CD4-positive, alpha-beta memory T cell (primary cell): ENCODE measurements around the gene TRAF3IP3. TPM values are rescaled to one million over a fixed set of nuclear protein-coding genes. Genes with fewer than 3 reads are reported as not detected.
A peak's percentile ranks its signal among the peaks of the same experiment; 100 is the strongest.

Experiments
- CTCF ChIA-PET: fragments of 350-600 bp; sonication (Branson Sonifier 250); formaldehyde crosslinking; loops from one replicate; lab custom pipeline; 2021; ENCODE audit warnings: inconsistent platforms; ENCODE audit not compliant: partially characterized antibody; lab: Charles Lee
- POLR2A ChIA-PET: fragments of 350-600 bp; sonication (Branson Sonifier 250); formaldehyde crosslinking; loops from one replicate; lab custom pipeline; 2021; ENCODE audit not compliant: partially characterized antibody; lab: Charles Lee
- DNase-seq, 5 donors: peaks; one replicate each; pipeline versions ENCODE4 v3.0.0 to v3.0.0-alpha.2; 2020 to 2022; ENCODE audit warnings: mixed read lengths in 1 of 5
- H3K27ac ChIP-seq: one replicate; pipeline ENCODE4 v1.7.0; 2013; ENCODE audit warnings: low read depth, low read length
- H3K27me3 ChIP-seq: 2 replicates; pipeline ENCODE4 v1.7.0; 2013; ENCODE audit warnings: mild to moderate bottlenecking, low read length, moderate library complexity; ENCODE audit not compliant: insufficient read depth
- H3K36me3 ChIP-seq: 2 replicates; pipeline ENCODE4 v1.7.0; 2013; ENCODE audit warnings: mild to moderate bottlenecking, low read length, moderate library complexity; ENCODE audit not compliant: insufficient read depth
- H3K4me1 ChIP-seq: 2 replicates; pipeline ENCODE4 v1.7.0; 2013; ENCODE audit warnings: mild to moderate bottlenecking, low read length, moderate library complexity; ENCODE audit not compliant: insufficient read depth
- H3K4me3 ChIP-seq, 2 donors: one replicate each; pipeline ENCODE4 v1.7.0; 2013; ENCODE audit warnings: low read length in 2 of 2, mild to moderate bottlenecking in 1 of 2
- H3K9me3 ChIP-seq, 2 donors: one replicate each; pipeline ENCODE4 v1.7.0; 2013; ENCODE audit warnings: low read length in 2 of 2, control low read depth in 1 of 2; ENCODE audit not compliant: control insufficient read depth in 1 of 2
- H3K27ac Mint-ChIP-seq, 7 donors: one replicate each; pipeline ENCODE4 v1.8.0; 2020 to 2021; ENCODE audit warnings: mixed read lengths in 7 of 7, mild to moderate bottlenecking in 6 of 7, inconsistent platforms in 3 of 7, moderate library complexity in 3 of 7
- H3K27me3 Mint-ChIP-seq, 2 donors: one replicate each; pipeline ENCODE4 v1.8.0; 2020 to 2021; ENCODE audit warnings: mixed read lengths in 2 of 2
- H3K36me3 Mint-ChIP-seq, 2 donors: one replicate each; pipeline ENCODE4 v1.8.0; 2020 to 2021; ENCODE audit warnings: mixed read lengths in 2 of 2, inconsistent platforms in 1 of 2, mild to moderate bottlenecking in 1 of 2
- H3K4me1 Mint-ChIP-seq, 4 donors: one replicate each; pipeline ENCODE4 v1.8.0; 2020 to 2021; ENCODE audit warnings: mixed read lengths in 4 of 4, mild to moderate bottlenecking in 1 of 4
- H3K4me3 Mint-ChIP-seq, 8 donors: one replicate each; pipeline ENCODE4 v1.8.0; 2020 to 2021; ENCODE audit warnings: mixed read lengths in 8 of 8, mild to moderate bottlenecking in 7 of 8, moderate library complexity in 6 of 8, inconsistent platforms in 3 of 8
- H3K9me3 Mint-ChIP-seq, 8 donors: one replicate each; pipeline ENCODE4 v1.8.0; 2020 to 2021; ENCODE audit warnings: mixed read lengths in 8 of 8, mild to moderate bottlenecking in 5 of 8, inconsistent platforms in 3 of 8, moderate library complexity in 1 of 8
- intact Hi-C: fragments of 100-400 bp; cut with micrococcal nuclease; formaldehyde crosslinking; loops from one replicate; pipeline ENCODE4 v1.15.1; 2023
- polyA plus RNA-seq, 2 donors: library from polyadenylated mRNA; unstranded; fragments of 300-500 nt; fragmentation: Illumina TruSeq; gene quantifications; one replicate each; pipeline ENCODE4 v1.2.3, GENCODE V29; 2021
- total RNA-seq, 2 experiments: library from RNA; stranded (reverse); gene quantifications; one replicate each; pipeline ENCODE4 v1.2.3, GENCODE V29; 2021

Gene TRAF3IP3
- total and polyA plus RNA-seq, 4 experiments from 2014 or later: 435 to 574 (median 529) TPM

- ChIA-PET CTCF (interaction anchor here (0.8 to 14.6 kb wide), 16 partner anchors 12 to 183 kb away, joined by 3 to 385 read pairs (median 14); partner anchors contain the start of genes C1orf74 and TRAF3IP3), POLR2A (interaction anchor here (0.8 to 36.1 kb wide), 3 partner anchors 24 to 64 kb away, joined by 3 to 1778 read pairs (median 6); partner anchors contain the start of gene C1orf74)
- H3K27ac Mint-ChIP-seq: peak overlapping the region; percentile 65 to 91 (median 76)
- Histone ChIP-seq H3K9me3 (no peaks in the 10 kb centered on the region), H3K4me3 (no peak overlapping the region), H3K27me3 (no peaks in the 10 kb centered on the region), H3K4me1 (peaks cover 79% of the 10 kb centered on the region), H3K36me3 (no peaks in the 10 kb centered on the region), H3K27ac (peak overlapping the region; percentile 35)
- H3K4me1 Mint-ChIP-seq: peaks cover 41 to 82% (median 65%) of the 10 kb centered on the region in 4 donors
- no peak for DNase-seq
- no peaks in the 10 kb centered on the region for H3K9me3 Mint-ChIP-seq
- H3K27me3 Mint-ChIP-seq: no peaks in the 10 kb centered on the region
- peak overlapping the region in 6 of 8 donors; percentile 10 to 74 (median 52) for H3K4me3 Mint-ChIP-seq
- no peaks in the 10 kb centered on the region for H3K36me3 Mint-ChIP-seq
- intact Hi-C loops: loop anchor here (5.0 to 10.0 kb wide), 3 partner anchors 33 to 145 kb away; partner anchors contain the start of gene C1orf74
Measured at GRCh38 chr1:209749670-209750323, 6.1 kb upstream of the TRAF3IP3 start.

- H3K4me3 ChIP-seq: peak overlapping the region in 1 of 2 donors; percentile 21
- ChIA-PET CTCF (interaction anchor here (1.0 to 14.6 kb wide), 5 partner anchors 12 to 76 kb away, joined by 3 to 385 read pairs (median 5); partner anchors contain the start of genes TRAF3IP3 and UTP25), POLR2A (interaction anchor here (1.2 to 36.1 kb wide), 2 partner anchors 22 to 76 kb away, joined by 9 to 1778 read pairs; partner anchors contain the start of genes C1orf74 and UTP25)
- Mint-ChIP-seq H3K4me3 (peak overlapping the region; percentile 65 to 90 (median 78)), H3K36me3 (peaks cover 4 to 7% of the 10 kb centered on the region in 2 donors), H3K4me1 (peaks cover 54 to 94% (median 74%) of the 10 kb centered on the region in 4 donors), H3K27ac (peak overlapping the region; percentile 89 to 97 (median 91)), H3K9me3 (no peaks in the 10 kb centered on the region), H3K27me3 (no peaks in the 10 kb centered on the region)
- DNase-seq: peak; percentile 15 to 48 (median 37)
- H3K9me3 ChIP-seq: no peaks in the 10 kb centered on the region
- H3K27me3 ChIP-seq: no peaks in the 10 kb centered on the region
- no peaks in the 10 kb centered on the region for H3K36me3 ChIP-seq
- peak overlapping the region; percentile 54 for H3K27ac ChIP-seq
- intact Hi-C loops: loop anchor here (1.0 kb wide), 1 partner anchor 17 kb away; no protein-coding TSS in a partner anchor
- peaks cover 90% of the 10 kb centered on the region for H3K4me1 ChIP-seq
Measured at GRCh38 chr1:209751627-209752231, 4.1 kb upstream of the TRAF3IP3 start.

- intact Hi-C loops: no loop called here
- H3K4me3 Mint-ChIP-seq: peak overlapping the region in 1 of 8 donors; percentile 18
- peaks cover 48 to 92% (median 66%) of the 10 kb centered on the region in 4 donors for H3K4me1 Mint-ChIP-seq
- H3K4me3 ChIP-seq: no peak overlapping the region
- no peaks in the 10 kb centered on the region for H3K9me3 ChIP-seq
- POLR2A ChIA-PET: interaction anchor here (36.1 kb wide), 1 partner anchor 21 kb away, joined by 1778 read pairs; the partner anchor contains the start of gene C1orf74
- CTCF ChIA-PET: interaction anchor here (2.3 to 14.6 kb wide), 2 partner anchors 10 to 71 kb away, joined by 10 to 385 read pairs; partner anchors contain the start of gene TRAF3IP3
- no peaks in the 10 kb centered on the region for H3K27me3 Mint-ChIP-seq
- no peak for DNase-seq
- peak overlapping the region in 5 of 7 donors; percentile 27 to 90 (median 53) for H3K27ac Mint-ChIP-seq
- no peaks in the 10 kb centered on the region for H3K9me3 Mint-ChIP-seq
- peak overlapping the region; percentile 54 for H3K27ac ChIP-seq
- H3K36me3 ChIP-seq: no peaks in the 10 kb centered on the region
- H3K27me3 ChIP-seq: no peaks in the 10 kb centered on the region
- H3K4me1 ChIP-seq: peaks cover 81% of the 10 kb centered on the region
- H3K36me3 Mint-ChIP-seq: peaks cover 4 to 12% of the 10 kb centered on the region in 2 donors
Measured at GRCh38 chr1:209752890-209753289, 3.0 kb upstream of the TRAF3IP3 start.

GRCh38 chr1:209755256-209755655, 597 bp upstream of the TRAF3IP3 start:
- Histone ChIP-seq H3K27me3 (no peaks in the 10 kb centered on the region), H3K4me1 (peaks cover 82% of the 10 kb centered on the region), H3K36me3 (peaks cover 18% of the 10 kb centered on the region), H3K4me3 (peak overlapping the region; percentile 72 to 81), H3K27ac (peak overlapping the region; percentile 72), H3K9me3 (no peaks in the 10 kb centered on the region)
- Mint-ChIP-seq H3K4me1 (peaks cover 53 to 95% (median 71%) of the 10 kb centered on the region in 4 donors), H3K27me3 (no peaks in the 10 kb centered on the region), H3K36me3 (peaks cover 25 to 35% of the 10 kb centered on the region in 2 donors), H3K4me3 (peak overlapping the region; percentile 91 to 100 (median 98)), H3K9me3 (no peaks in the 10 kb centered on the region), H3K27ac (peak overlapping the region; percentile 87 to 96 (median 94))
- intact Hi-C loops: no loop called here
- DNase-seq: no peak
- ChIA-PET CTCF (interaction anchor here (0.6 to 16.0 kb wide), 10 partner anchors 1 to 179 kb away, joined by 3 to 385 read pairs (median 10); partner anchors contain the start of genes C1orf74, TRAF3IP3 and UTP25), POLR2A (interaction anchor here (0.7 to 36.1 kb wide), 7 partner anchors 8 to 172 kb away, joined by 3 to 1778 read pairs (median 5); partner anchors contain the start of genes C1orf74 and CAMK1G)

GRCh38 chr1:209756615-209757445, 977 bp downstream of the TRAF3IP3 start:
- H3K27ac Mint-ChIP-seq: peak overlapping the region; percentile 87 to 96 (median 94)
- Histone ChIP-seq H3K9me3 (no peaks in the 10 kb centered on the region), H3K36me3 (peaks cover 32% of the 10 kb centered on the region), H3K27ac (peak overlapping the region; percentile 72), H3K4me1 (peaks cover 82% of the 10 kb centered on the region), H3K4me3 (peak overlapping the region; percentile 72 to 81), H3K27me3 (no peaks in the 10 kb centered on the region)
- peak; percentile 39 to 64 (median 48) for DNase-seq
- peak overlapping the region; percentile 91 to 100 (median 98) for H3K4me3 Mint-ChIP-seq
- peaks cover 40 to 50% of the 10 kb centered on the region in 2 donors for H3K36me3 Mint-ChIP-seq
- POLR2A ChIA-PET: interaction anchor here (0.9 to 36.1 kb wide), 6 partner anchors 9 to 71 kb away, joined by 3 to 1778 read pairs (median 6); partner anchors contain the start of genes C1orf74 and UTP25
- H3K9me3 Mint-ChIP-seq: no peaks in the 10 kb centered on the region
- intact Hi-C loops: loop anchor here (1.0 kb wide), 4 partner anchors 10 to 70 kb away; partner anchors contain the start of genes C1orf74 and UTP25
- no peaks in the 10 kb centered on the region for H3K27me3 Mint-ChIP-seq
- CTCF ChIA-PET: interaction anchor here (1.3 to 16.0 kb wide), 8 partner anchors 2 to 70 kb away, joined by 3 to 385 read pairs (median 16); partner anchors contain the start of genes TRAF3IP3 and UTP25
- peaks cover 53 to 95% (median 71%) of the 10 kb centered on the region in 4 donors for H3K4me1 Mint-ChIP-seq

DNA sequence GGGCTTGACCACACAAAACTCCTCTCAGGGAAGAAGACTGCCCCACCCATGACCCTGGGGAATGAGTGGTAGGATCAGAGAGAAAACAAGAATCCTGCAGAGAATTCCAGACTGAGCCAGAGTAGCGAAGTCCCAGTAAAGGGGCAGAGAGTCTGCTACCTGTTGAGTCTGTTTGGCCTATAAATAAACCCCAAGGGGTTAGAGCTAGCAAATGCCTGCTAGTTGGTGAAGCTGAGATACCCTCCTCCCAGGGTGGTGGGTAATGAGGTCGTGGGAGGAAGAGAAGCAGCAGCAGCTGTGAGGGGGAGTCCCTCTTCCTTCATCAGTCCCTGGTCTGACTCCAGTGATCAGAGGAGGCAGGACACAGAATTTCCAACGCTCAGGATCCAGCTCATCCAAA, 2.5 kb downstream of the TRAF3IP3 start:
- intact Hi-C loops: no loop called here
- Mint-ChIP-seq H3K27ac (peak overlapping the region; percentile 87 to 96 (median 94)), H3K9me3 (no peaks in the 10 kb centered on the region), H3K36me3 (peaks cover 56 to 66% of the 10 kb centered on the region in 2 donors), H3K4me1 (peaks cover 58 to 95% (median 73%) of the 10 kb centered on the region in 4 donors), H3K4me3 (peak overlapping the region; percentile 91 to 100 (median 98)), H3K27me3 (no peaks in the 10 kb centered on the region)
- peaks cover 47% of the 10 kb centered on the region for H3K36me3 ChIP-seq
- peak overlapping the region; percentile 72 for H3K27ac ChIP-seq
- DNase-seq: no peak
- ChIA-PET POLR2A (interaction anchor here (3.0 to 36.1 kb wide), 3 partner anchors 0 to 16 kb away, joined by 27 to 1778 read pairs (median 1778); partner anchors contain the start of genes C1orf74 and TRAF3IP3), CTCF (interaction anchor here (1.3 to 16.0 kb wide), 5 partner anchors 4 to 25 kb away, joined by 3 to 385 read pairs (median 21); partner anchors contain the start of gene TRAF3IP3)
- no peaks in the 10 kb centered on the region for H3K27me3 ChIP-seq
- H3K9me3 ChIP-seq: no peaks in the 10 kb centered on the region
- peak overlapping the region; percentile 72 to 81 for H3K4me3 ChIP-seq
- peaks cover 82% of the 10 kb centered on the region for H3K4me1 ChIP-seq
